WTC11 (cell line): ENCODE data around the gene ZDHHC22. TPM values are rescaled to one million over a fixed set of nuclear protein-coding genes. Genes with fewer than 3 reads are reported as not detected.

ENCODE experiments used
- ATAC-seq: fragments of 200-7000 bp; cut with Tn5 transposase; 2 replicates; pipeline ENCODE4 v1.10.0; 2021; ENCODE audit warnings: mild to moderate bottlenecking, moderate library complexity
- CTCF ChIA-PET: fragments of 300-600 bp; sonication (Branson Sonifier 250); formaldehyde crosslinking; loops from one replicate; lab custom pipeline; 2021; ENCODE audit warnings: antibody characterized with exemption; lab: Charles Lee
- POLR2A ChIA-PET: fragments of 350-600 bp; sonication (Branson Sonifier 250); formaldehyde crosslinking; loops from one replicate; lab custom pipeline; 2021; ENCODE audit warnings: antibody characterized with exemption; lab: Charles Lee
- DNase-seq: peaks from one replicate; pipeline ENCODE4 v3.0.0; 2021; ENCODE audit warnings: low spot score
- H3K27ac Mint-ChIP-seq: 2 replicates; pipeline ENCODE4 v1.8.0; 2021; ENCODE audit warnings: mixed read lengths
- H3K27me3 Mint-ChIP-seq: 2 replicates; pipeline ENCODE4 v1.8.0; 2021; ENCODE audit warnings: low read depth, mild to moderate bottlenecking, moderate library complexity, mixed read lengths
- H3K36me3 Mint-ChIP-seq: 2 replicates; pipeline ENCODE4 v1.8.0; 2021; ENCODE audit warnings: mixed read lengths
- H3K4me1 Mint-ChIP-seq: 2 replicates; pipeline ENCODE4 v1.8.0; 2022; ENCODE audit warnings: mixed read lengths
- H3K4me3 Mint-ChIP-seq: 2 replicates; pipeline ENCODE4 v1.8.0; 2021; ENCODE audit warnings: mild to moderate bottlenecking, moderate library complexity, mixed read lengths
- H3K9me3 Mint-ChIP-seq: 2 replicates; pipeline ENCODE4 v1.8.0; 2021; ENCODE audit warnings: mixed read lengths
- AFF4 ChIP-seq: sonication (generic); formaldehyde crosslinking; IDR thresholded peaks from 2 replicates; pipeline ENCODE4 v1.8.1; 2023; ENCODE audit warnings: mild to moderate bottlenecking, missing genetic modification reagents, borderline replicate concordance
- ATF1 ChIP-seq: sonication (generic); formaldehyde crosslinking; IDR thresholded peaks from 2 replicates; pipeline ENCODE4 v1.8.1; 2023; ENCODE audit warnings: mild to moderate bottlenecking, moderate library complexity, missing genetic modification reagents
- CBFB ChIP-seq: sonication (generic); formaldehyde crosslinking; IDR thresholded peaks from 2 replicates; pipeline ENCODE4 v1.8.1; 2022; ENCODE audit warnings: mild to moderate bottlenecking, low read depth, missing genetic modification reagents
- CREM ChIP-seq: sonication (generic); formaldehyde crosslinking; IDR thresholded peaks from 2 replicates; pipeline ENCODE4 v1.8.1; 2022; ENCODE audit warnings: mild to moderate bottlenecking, missing genetic modification reagents, moderate library complexity
- E2F5 ChIP-seq: sonication (generic); formaldehyde crosslinking; IDR thresholded peaks from 2 replicates; pipeline ENCODE4 v1.8.1; 2022; ENCODE audit warnings: mild to moderate bottlenecking, moderate library complexity, missing genetic modification reagents
- ESRRA ChIP-seq: sonication (generic); formaldehyde crosslinking; IDR thresholded peaks from 2 replicates; pipeline ENCODE4 v1.8.1; 2022; ENCODE audit warnings: mild to moderate bottlenecking, missing genetic modification reagents, borderline replicate concordance
- ETV6 ChIP-seq: sonication (generic); formaldehyde crosslinking; IDR thresholded peaks from 2 replicates; pipeline ENCODE4 v1.8.1; 2022; ENCODE audit warnings: mild to moderate bottlenecking, missing genetic modification reagents
- IRF2 ChIP-seq: sonication (generic); formaldehyde crosslinking; IDR thresholded peaks from 2 replicates; pipeline ENCODE4 v1.8.0; 2022; ENCODE audit warnings: low read depth, missing genetic modification reagents, borderline replicate concordance
- KAT7 ChIP-seq: sonication (generic); formaldehyde crosslinking; IDR thresholded peaks from 2 replicates; pipeline ENCODE4 v1.8.1; 2023; ENCODE audit warnings: missing genetic modification reagents, mild to moderate bottlenecking, borderline replicate concordance
- NFE2L1 ChIP-seq: sonication (generic); formaldehyde crosslinking; IDR thresholded peaks from 2 replicates; pipeline ENCODE4 v1.8.1; 2023; ENCODE audit warnings: missing genetic modification reagents
- OVOL2 ChIP-seq: fragments of 250-450 bp; sonication (Bioruptor Pico); IDR thresholded peaks from 2 replicates; pipeline ENCODE4 v1.9.0; 2021; ENCODE audit warnings: mild to moderate bottlenecking, borderline replicate concordance
- PRRX2 ChIP-seq: fragments of 250-450 bp; sonication (Bioruptor Pico); IDR thresholded peaks from 2 replicates; pipeline ENCODE4 v1.8.0; 2021; ENCODE audit warnings: mild to moderate bottlenecking
- RORB ChIP-seq: fragments of 250-450 bp; sonication (Bioruptor Pico); IDR thresholded peaks from 2 replicates; pipeline ENCODE4 v1.9.0; 2021; ENCODE audit warnings: mild to moderate bottlenecking
- SMAD3 ChIP-seq: sonication (generic); formaldehyde crosslinking; IDR thresholded peaks from 2 replicates; pipeline ENCODE4 v1.8.0; 2022; ENCODE audit warnings: missing genetic modification reagents, mild to moderate bottlenecking, borderline replicate concordance
- SOX15 ChIP-seq: fragments of 250-450 bp; sonication (Bioruptor Pico); IDR thresholded peaks from 2 replicates; pipeline ENCODE4 v1.9.0; 2021; ENCODE audit warnings: mild to moderate bottlenecking
- TCF7 ChIP-seq: sonication (generic); formaldehyde crosslinking; IDR thresholded peaks from 2 replicates; pipeline ENCODE4 v1.8.0; 2022; ENCODE audit warnings: mild to moderate bottlenecking, low read depth, missing genetic modification reagents, moderate library complexity
- TEAD1 ChIP-seq: sonication (generic); formaldehyde crosslinking; IDR thresholded peaks from 2 replicates; pipeline ENCODE4 v1.8.0; 2022; ENCODE audit warnings: mild to moderate bottlenecking, missing genetic modification reagents
- total RNA-seq: library from RNA; stranded (reverse); gene quantifications from 3 replicates; pipeline ENCODE4 v1.2.3, GENCODE V29; 2021
- TF ChIP-seq, protein P1 (sequence below): sonication (generic); formaldehyde crosslinking; IDR thresholded peaks from 2 replicates; pipeline ENCODE4 v1.8.0; 2022; ENCODE audit warnings: missing genetic modification reagents
- TF ChIP-seq, protein P2 (sequence below): sonication (generic); formaldehyde crosslinking; IDR thresholded peaks from 2 replicates; pipeline ENCODE4 v1.8.0; 2023; ENCODE audit warnings: missing genetic modification reagents, mild to moderate bottlenecking, borderline replicate concordance
- TF ChIP-seq, protein P3 (sequence below): fragments of 250-450 bp; sonication (Bioruptor Pico); IDR thresholded peaks from 2 replicates; pipeline ENCODE4 v1.9.0; 2021; ENCODE audit warnings: mild to moderate bottlenecking

Gene ZDHHC22
- total RNA-seq, 1 experiment from 2014 or later, result 47.7 TPM

DNA sequence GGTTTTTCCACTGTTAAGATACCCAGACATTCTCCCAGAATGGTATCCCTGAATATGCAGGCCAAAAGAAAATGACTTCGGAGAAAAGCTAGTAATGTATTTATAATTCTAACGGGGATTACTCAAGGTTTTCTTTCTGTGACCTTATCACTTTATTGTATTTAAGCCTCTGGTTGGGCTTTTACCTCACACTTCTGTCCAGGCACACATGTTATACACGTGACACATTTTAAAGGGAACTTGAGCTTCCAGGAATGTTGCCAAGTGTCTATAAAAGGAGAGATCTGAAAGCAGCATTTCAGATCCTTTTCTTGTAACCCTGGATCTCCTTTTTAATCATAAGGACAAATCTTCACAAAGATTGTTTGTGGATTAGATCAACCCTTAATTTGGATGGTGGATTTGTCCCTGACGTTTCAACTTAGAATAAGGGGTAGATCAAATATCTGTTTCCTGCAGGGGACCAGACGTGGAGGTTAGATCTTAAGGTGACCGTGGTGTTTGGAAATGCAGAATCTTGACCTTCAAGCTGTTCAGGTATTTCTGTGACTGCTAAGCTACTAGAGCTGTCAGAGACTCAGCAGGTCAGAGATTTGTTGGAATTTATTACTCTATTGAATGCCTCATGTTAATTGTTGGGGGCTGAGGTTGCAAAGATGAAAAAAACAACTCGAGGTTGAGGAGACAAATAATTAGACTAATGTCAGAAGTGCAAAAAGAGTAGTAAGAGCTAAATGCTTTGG is 42.0 kb downstream of the ZDHHC22 start:
- H3K4me3 Mint-ChIP-seq, result peak overlapping the region; percentile 84
- ATAC-seq, result no peak
- TF ChIP-seq CBFB (CRISPR knock-in tag), result no peak
- TF ChIP-seq, protein P1, sequence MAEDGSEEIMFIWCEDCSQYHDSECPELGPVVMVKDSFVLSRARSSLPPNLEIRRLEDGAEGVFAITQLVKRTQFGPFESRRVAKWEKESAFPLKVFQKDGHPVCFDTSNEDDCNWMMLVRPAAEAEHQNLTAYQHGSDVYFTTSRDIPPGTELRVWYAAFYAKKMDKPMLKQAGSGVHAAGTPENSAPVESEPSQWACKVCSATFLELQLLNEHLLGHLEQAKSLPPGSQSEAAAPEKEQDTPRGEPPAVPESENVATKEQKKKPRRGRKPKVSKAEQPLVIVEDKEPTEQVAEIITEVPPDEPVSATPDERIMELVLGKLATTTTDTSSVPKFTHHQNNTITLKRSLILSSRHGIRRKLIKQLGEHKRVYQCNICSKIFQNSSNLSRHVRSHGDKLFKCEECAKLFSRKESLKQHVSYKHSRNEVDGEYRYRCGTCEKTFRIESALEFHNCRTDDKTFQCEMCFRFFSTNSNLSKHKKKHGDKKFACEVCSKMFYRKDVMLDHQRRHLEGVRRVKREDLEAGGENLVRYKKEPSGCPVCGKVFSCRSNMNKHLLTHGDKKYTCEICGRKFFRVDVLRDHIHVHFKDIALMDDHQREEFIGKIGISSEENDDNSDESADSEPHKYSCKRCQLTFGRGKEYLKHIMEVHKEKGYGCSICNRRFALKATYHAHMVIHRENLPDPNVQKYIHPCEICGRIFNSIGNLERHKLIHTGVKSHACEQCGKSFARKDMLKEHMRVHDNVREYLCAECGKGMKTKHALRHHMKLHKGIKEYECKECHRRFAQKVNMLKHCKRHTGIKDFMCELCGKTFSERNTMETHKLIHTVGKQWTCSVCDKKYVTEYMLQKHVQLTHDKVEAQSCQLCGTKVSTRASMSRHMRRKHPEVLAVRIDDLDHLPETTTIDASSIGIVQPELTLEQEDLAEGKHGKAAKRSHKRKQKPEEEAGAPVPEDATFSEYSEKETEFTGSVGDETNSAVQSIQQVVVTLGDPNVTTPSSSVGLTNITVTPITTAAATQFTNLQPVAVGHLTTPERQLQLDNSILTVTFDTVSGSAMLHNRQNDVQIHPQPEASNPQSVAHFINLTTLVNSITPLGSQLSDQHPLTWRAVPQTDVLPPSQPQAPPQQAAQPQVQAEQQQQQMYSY, result no peak
- no peak for TF ChIP-seq SOX15
- TF ChIP-seq CREM (CRISPR knock-in tag), result no peak
- TF ChIP-seq, protein P2, sequence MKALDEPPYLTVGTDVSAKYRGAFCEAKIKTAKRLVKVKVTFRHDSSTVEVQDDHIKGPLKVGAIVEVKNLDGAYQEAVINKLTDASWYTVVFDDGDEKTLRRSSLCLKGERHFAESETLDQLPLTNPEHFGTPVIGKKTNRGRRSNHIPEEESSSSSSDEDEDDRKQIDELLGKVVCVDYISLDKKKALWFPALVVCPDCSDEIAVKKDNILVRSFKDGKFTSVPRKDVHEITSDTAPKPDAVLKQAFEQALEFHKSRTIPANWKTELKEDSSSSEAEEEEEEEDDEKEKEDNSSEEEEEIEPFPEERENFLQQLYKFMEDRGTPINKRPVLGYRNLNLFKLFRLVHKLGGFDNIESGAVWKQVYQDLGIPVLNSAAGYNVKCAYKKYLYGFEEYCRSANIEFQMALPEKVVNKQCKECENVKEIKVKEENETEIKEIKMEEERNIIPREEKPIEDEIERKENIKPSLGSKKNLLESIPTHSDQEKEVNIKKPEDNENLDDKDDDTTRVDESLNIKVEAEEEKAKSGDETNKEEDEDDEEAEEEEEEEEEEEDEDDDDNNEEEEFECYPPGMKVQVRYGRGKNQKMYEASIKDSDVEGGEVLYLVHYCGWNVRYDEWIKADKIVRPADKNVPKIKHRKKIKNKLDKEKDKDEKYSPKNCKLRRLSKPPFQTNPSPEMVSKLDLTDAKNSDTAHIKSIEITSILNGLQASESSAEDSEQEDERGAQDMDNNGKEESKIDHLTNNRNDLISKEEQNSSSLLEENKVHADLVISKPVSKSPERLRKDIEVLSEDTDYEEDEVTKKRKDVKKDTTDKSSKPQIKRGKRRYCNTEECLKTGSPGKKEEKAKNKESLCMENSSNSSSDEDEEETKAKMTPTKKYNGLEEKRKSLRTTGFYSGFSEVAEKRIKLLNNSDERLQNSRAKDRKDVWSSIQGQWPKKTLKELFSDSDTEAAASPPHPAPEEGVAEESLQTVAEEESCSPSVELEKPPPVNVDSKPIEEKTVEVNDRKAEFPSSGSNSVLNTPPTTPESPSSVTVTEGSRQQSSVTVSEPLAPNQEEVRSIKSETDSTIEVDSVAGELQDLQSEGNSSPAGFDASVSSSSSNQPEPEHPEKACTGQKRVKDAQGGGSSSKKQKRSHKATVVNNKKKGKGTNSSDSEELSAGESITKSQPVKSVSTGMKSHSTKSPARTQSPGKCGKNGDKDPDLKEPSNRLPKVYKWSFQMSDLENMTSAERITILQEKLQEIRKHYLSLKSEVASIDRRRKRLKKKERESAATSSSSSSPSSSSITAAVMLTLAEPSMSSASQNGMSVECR, result no peak
- no peak for TF ChIP-seq OVOL2
- TF ChIP-seq TEAD1 (CRISPR knock-in tag), result no peak
- no peak for TF ChIP-seq RORB (CRISPR knock-in tag)
- no peak for TF ChIP-seq NFE2L1 (CRISPR knock-in tag)
- TF ChIP-seq, all 79 proteins: peak for 0
- no peak for DNase-seq
- Mint-ChIP-seq H3K9me3 (no peaks in the 10 kb centered on the region), H3K4me1 (peaks cover 64% of the 10 kb centered on the region), H3K27ac (peak overlapping the region; percentile 82), H3K27me3 (no peaks in the 10 kb centered on the region), H3K36me3 (no peaks in the 10 kb centered on the region)
- CTCF ChIA-PET, result interaction anchor here (0.8 to 7.1 kb wide), 12 partner anchors 10 to 315 kb away, joined by 3 to 74 read pairs (median 7); no protein-coding TSS in a partner anchor
- POLR2A ChIA-PET, result interaction anchor here (1.3 to 2.3 kb wide), 3 partner anchors 10 to 24 kb away, joined by 5 to 10 read pairs (median 7); no protein-coding TSS in a partner anchor

DNA sequence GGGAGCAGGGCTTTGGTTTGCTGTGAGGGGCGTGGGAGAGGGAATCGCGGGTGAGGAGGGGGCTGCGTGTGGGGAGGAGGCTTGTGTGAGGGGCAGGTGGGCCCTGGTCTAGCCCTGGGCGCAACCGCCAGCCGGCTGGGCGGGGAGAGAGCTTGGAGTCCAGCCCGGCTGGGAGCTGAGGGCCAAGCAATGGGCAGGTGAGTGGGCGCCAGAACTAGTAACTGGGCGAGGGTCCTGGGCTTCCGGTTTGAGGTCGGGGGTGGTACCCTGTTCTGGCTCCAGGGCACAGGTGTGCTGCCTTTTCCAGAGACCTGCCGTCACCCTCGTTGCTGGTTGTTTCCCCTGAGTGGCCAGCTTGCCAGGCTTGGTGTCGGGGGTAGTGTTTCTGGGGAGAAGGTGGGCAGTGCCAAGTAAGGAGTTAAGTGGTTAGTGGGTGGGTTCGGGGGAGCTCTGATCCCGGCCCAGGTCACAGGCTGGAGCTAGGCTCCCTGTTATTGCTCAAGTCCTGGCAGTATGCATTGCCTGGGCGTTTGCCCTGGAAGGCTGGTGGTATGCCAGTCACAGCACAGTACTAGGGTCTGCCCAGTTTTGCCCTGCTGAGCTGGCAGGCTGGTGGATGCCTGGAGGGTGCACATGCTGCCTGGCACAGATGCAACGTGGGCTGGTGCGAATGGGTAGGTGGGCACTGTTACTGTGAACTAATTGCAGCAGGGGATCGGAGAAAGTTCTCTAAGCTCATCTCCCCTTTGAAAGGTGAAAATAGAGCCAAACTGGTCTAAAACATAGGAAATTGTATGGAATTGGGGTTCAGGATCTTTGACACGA is 42.9 kb downstream of the ZDHHC22 start:
- Mint-ChIP-seq H3K27me3 (no peaks in the 10 kb centered on the region), H3K4me3 (peak overlapping the region; percentile 84), H3K9me3 (no peaks in the 10 kb centered on the region), H3K27ac (peak overlapping the region; percentile 93), H3K4me1 (peaks cover 56% of the 10 kb centered on the region), H3K36me3 (no peaks in the 10 kb centered on the region)
- no peak for DNase-seq
- ChIA-PET CTCF (interaction anchor here (0.6 to 7.1 kb wide), 21 partner anchors 10 to 388 kb away, joined by 3 to 74 read pairs (median 4); partner anchors contain the start of genes NGB and TMEM63C), POLR2A (interaction anchor here (1.0 to 2.3 kb wide), 6 partner anchors 11 to 35 kb away, joined by 3 to 10 read pairs (median 6); no protein-coding TSS in a partner anchor)
- peak; percentile 3 for ATAC-seq
- TF ChIP-seq AFF4, result no peak
- no peak for TF ChIP-seq ETV6 (CRISPR knock-in tag)
- TF ChIP-seq, protein P3, sequence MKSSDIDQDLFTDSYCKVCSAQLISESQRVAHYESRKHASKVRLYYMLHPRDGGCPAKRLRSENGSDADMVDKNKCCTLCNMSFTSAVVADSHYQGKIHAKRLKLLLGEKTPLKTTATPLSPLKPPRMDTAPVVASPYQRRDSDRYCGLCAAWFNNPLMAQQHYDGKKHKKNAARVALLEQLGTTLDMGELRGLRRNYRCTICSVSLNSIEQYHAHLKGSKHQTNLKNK (CRISPR knock-in tag), result no peak
- TF ChIP-seq PRRX2, result no peak
- TF ChIP-seq IRF2, result no peak
- no peak for TF ChIP-seq KAT7 (CRISPR knock-in tag)
- TF ChIP-seq ESRRA (CRISPR knock-in tag), result no peak
- 0 out of 2 replicates have a peak, but pooled peaks have one; percentile 11 for TF ChIP-seq E2F5 (CRISPR knock-in tag)
- TF ChIP-seq SMAD3, result no peak
- no peak for TF ChIP-seq TCF7 (CRISPR knock-in tag)
- 0 out of 2 replicates have a peak, but pooled peaks have one; percentile 24 for TF ChIP-seq ATF1 (CRISPR knock-in tag)
